ENCODE results near the gene NEU4.
"Not testable (repeated sequence)": the region's sequence is repeated elsewhere in the genome, so short reads cannot be mapped to it uniquely, and the experiment has no call there.

Gene NEU4

GRCh38 chr2:241813644-241814392 is 4.8 kb downstream of the NEU4 start:
- Mint-ChIP-seq H3K36me3 (no peaks in the 10 kb centered on the region), H3K27me3 (peaks cover 45% of the 10 kb centered on the region), H3K4me3 (no peak overlapping the region), H3K4me1 (peaks cover 17% of the 10 kb centered on the region), H3K9me3 (no peaks in the 10 kb centered on the region), H3K27ac (peak overlapping the region; percentile 63)
- peak; percentile 50 for ATAC-seq

- no peaks in the 10 kb centered on the region for H3K36me3 Mint-ChIP-seq
- peak; percentile 2 for ATAC-seq
- H3K4me3 Mint-ChIP-seq = no peak overlapping the region
- peaks cover 17% of the 10 kb centered on the region for H3K4me1 Mint-ChIP-seq
- H3K9me3 Mint-ChIP-seq = no peaks in the 10 kb centered on the region
- peak overlapping the region; percentile 63 for H3K27ac Mint-ChIP-seq
- H3K27me3 Mint-ChIP-seq = peaks cover 40% of the 10 kb centered on the region
Observed at GRCh38 chr2:241814393-241814642, 5.3 kb downstream of the NEU4 start.

DNA sequence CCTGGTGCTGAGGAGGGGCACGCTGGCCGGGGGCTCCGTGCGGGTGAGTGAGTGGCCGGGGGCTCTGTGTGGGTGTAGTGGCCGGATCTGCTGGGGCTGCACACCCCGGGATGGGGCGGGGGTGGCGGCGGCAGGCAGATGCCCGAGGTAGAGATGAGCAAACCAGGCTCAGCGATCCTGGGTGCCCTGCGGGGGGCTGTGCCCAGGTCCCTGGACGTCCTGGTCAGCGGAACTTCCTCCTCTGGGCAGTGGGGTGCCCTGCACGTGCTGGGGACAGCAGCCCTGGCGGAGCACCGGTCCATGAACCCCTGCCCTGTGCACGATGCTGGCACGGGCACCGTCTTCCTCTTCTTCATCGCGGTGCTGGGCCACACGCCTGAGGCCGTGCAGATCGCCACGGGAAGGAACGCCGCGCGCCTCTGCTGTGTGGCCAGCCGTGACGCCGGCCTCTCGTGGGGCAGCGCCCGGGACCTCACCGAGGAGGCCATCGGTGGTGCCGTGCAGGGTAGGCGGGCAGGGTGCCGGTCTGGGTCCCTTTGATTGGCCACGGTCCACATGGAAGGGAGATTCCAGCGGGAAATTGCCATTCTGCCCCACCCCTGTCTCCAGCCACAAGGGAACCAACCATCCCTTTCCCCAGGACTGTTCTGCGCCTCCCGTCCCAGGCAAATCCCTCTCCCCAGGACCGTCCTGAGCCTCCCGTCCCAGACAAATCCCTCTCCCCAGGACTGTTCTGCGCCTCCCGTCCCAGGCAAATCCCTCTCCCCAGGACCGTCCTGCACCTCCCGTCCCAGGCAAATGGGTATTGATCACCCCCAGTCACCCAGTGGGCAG is 5.9 kb downstream of the NEU4 start:
- peak overlapping the region; percentile 18 for H3K4me3 Mint-ChIP-seq
- no peak for ATAC-seq

DNA sequence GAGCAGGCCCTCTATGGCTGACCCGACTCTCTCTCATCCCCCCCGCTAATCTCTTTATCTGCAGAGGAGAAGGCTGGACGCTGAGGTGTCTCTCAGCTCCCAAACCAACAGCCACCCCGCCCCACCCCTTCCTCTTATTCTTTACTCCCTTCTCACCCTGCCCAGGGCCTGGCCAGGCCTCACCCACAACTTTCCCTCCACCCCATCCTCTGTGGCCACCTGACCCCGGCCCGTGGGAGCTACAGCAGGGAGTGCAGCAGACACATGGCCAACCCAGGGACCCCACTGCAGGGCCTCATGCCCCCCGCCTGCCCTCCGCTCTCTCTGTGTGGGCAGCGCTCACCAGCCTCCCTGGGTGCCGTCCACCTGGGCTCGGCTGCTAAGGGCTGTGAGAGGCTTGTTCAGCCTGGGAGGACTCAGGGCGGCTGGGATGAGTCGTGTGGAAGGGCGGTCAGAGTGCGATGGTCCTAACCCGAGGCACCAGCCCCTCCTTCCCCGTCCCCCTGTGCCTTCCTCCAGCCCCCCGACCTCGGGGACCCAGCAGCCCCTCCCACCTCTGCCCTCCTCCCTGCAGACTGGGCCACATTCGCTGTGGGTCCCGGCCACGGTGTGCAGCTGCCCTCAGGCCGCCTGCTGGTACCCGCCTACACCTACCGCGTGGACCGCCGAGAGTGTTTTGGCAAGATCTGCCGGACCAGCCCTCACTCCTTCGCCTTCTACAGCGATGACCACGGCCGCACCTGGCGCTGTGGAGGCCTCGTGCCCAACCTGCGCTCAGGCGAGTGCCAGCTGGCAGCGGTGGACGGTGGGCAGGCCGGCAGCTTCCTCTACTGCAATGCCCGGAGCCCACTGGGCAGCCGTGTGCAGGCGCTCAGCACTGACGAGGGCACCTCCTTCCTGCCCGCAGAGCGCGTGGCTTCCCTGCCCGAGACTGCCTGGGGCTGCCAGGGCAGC is 6.8 kb downstream of the NEU4 start:
- Mint-ChIP-seq H3K27ac (peak overlapping the region; percentile 24), H3K36me3 (no peaks in the 10 kb centered on the region), H3K4me3 (peak overlapping the region; percentile 18), H3K4me1 (peaks cover 17% of the 10 kb centered on the region), H3K27me3 (peaks cover 28% of the 10 kb centered on the region), H3K9me3 (no peaks in the 10 kb centered on the region)
- ATAC-seq = no peak

More for the DNA sequence above, 5.9 kb downstream of the NEU4 start:
- H3K36me3 Mint-ChIP-seq = no peaks in the 10 kb centered on the region
- H3K9me3 Mint-ChIP-seq = no peaks in the 10 kb centered on the region
- peaks cover 35% of the 10 kb centered on the region for H3K27me3 Mint-ChIP-seq
- peak overlapping the region; percentile 24 for H3K27ac Mint-ChIP-seq
- H3K4me1 Mint-ChIP-seq = peaks cover 17% of the 10 kb centered on the region

DNA sequence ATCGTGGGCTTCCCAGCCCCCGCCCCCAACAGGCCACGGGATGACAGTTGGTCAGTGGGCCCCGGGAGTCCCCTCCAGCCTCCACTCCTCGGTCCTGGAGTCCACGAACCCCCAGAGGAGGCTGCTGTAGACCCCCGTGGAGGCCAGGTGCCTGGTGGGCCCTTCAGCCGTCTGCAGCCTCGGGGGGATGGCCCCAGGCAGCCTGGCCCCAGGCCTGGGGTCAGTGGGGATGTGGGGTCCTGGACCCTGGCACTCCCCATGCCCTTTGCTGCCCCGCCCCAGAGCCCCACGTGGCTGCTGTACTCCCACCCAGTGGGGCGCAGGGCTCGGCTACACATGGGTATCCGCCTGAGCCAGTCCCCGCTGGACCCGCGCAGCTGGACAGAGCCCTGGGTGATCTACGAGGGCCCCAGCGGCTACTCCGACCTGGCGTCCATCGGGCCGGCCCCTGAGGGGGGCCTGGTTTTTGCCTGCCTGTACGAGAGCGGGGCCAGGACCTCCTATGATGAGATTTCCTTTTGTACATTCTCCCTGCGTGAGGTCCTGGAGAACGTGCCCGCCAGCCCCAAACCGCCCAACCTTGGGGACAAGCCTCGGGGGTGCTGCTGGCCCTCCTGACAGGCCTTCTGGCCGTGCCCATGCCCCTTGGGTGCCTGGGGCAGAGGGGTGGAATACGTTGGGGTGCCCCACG is 7.6 kb downstream of the NEU4 start:
- no peak for ATAC-seq
- Mint-ChIP-seq H3K36me3 (no peaks in the 10 kb centered on the region), H3K27ac (no peak overlapping the region), H3K4me3 (no peak overlapping the region), H3K27me3 (peaks cover 35% of the 10 kb centered on the region), H3K4me1 (peaks cover 21% of the 10 kb centered on the region), H3K9me3 (no peaks in the 10 kb centered on the region)

DNA sequence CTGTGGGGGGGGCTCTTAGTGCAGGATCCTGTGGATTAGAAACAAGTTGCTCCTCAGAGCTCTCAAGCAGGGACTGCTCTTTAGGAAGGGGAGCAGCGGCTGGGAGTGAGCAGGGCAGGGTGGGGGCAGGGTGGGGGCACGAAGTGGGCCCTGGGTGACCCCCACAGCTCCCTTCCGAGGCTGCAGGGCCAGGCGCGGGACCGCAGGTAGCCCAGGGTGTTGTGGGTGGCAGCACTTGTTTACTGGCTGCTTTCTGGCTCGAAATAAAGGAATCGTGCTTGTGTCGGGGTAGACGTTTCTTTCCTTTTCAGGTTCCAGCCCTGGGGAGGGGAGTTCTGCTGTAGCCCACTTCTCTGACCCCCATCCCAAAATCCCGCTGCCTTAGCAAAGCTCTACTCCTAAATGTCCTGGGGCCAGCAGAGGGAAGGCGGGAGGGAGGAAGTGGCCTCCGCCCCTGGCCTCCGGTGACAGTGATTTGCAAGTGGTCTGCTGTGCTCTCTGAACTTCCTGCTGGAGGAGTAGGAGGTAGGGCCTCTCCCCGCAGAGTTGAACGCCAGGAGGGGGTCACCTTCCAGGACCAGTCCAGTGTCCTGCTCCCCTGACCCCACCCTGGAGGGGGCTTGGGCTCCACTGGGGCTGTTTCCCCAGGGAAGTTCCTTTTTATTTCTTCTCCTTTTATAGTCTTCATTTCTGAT is 8.3 kb downstream of the NEU4 start:
- Mint-ChIP-seq H3K27ac (peak overlapping the region; percentile 66), H3K4me3 (peak overlapping the region; percentile 24), H3K4me1 (peaks cover 24% of the 10 kb centered on the region), H3K27me3 (peaks cover 41% of the 10 kb centered on the region), H3K9me3 (no peaks in the 10 kb centered on the region), H3K36me3 (no peaks in the 10 kb centered on the region)
- ATAC-seq = no peak

GRCh38 chr2:241817821-241818215 is 8.8 kb downstream of the NEU4 start:
- H3K36me3 Mint-ChIP-seq, H3K9me3 Mint-ChIP-seq, H3K4me3 Mint-ChIP-seq, ATAC-seq: not testable (repeated sequence)
- H3K27me3 Mint-ChIP-seq = peaks cover 47% of the 10 kb centered on the region
- H3K4me1 Mint-ChIP-seq = peaks cover 25% of the 10 kb centered on the region
- H3K27ac Mint-ChIP-seq = peak overlapping the region; percentile 66

GRCh38 chr2:241818229-241818942 is 9.4 kb downstream of the NEU4 start:
- Mint-ChIP-seq H3K27ac (peak overlapping the region; percentile 66), H3K36me3 (no peaks in the 10 kb centered on the region), H3K9me3 (peaks cover 4% of the 10 kb centered on the region), H3K4me1 (peaks cover 30% of the 10 kb centered on the region), H3K27me3 (peaks cover 52% of the 10 kb centered on the region), H3K4me3 (no peak overlapping the region)
- ATAC-seq = no peak

DNA sequence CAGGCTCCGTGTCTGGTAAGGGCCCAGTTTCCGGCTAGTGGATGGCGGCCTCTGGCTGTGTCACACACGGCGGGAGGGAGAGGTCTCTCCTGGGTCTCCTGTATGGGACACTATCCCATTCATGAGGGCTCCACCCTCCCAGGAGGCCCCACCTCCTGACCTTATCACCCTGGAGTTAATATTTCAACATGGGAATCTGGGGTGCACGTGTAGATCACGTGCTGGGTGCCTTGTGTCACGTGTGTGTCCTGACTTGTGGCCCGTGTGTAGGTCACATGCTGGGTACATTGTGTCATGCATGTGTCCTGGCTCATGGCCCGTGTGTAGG is 9.9 kb downstream of the NEU4 start:
- no peak overlapping the region for H3K27ac Mint-ChIP-seq
- no peaks in the 10 kb centered on the region for H3K36me3 Mint-ChIP-seq
- peaks cover 9% of the 10 kb centered on the region for H3K9me3 Mint-ChIP-seq
- ATAC-seq = no peak
- no peak overlapping the region for H3K4me3 Mint-ChIP-seq
- peaks cover 30% of the 10 kb centered on the region for H3K4me1 Mint-ChIP-seq
- peaks cover 58% of the 10 kb centered on the region for H3K27me3 Mint-ChIP-seq

DNA sequence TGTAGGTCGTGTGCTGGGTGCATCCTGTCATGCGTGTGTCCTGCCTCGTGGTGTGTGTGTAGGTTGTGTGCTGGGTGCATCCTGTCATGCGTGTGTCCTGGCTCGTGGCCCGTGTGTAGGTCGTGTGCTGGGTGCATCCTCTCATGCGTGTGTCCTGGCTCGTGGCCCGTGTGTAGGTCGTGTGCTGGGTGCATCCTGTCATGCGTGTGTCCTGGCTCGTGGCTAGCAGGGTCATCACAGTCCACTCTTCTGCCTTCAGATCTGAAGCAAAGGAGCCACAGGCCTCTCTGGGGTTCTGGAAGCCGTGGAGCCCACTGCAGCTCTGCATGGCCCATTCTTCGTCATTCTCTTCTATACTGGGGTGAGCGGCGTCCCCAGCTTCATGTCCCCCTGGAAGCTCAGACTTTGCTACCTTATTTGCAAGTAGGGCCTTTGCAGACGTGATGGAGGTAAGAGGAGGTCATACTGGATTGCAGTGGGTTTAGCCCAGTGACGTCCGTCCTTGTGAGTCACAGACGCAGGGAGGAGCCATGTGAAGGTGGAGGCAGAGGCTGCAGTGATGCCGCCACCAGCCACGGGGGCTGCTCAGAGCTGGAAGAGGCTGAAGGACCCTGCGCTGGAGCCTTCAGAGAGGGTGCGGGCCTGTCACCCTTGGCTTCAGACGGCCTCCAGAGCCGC is 11.1 kb downstream of the NEU4 start:
- H3K36me3 Mint-ChIP-seq, ATAC-seq, H3K9me3 Mint-ChIP-seq, H3K4me3 Mint-ChIP-seq, H3K27ac Mint-ChIP-seq: not testable (repeated sequence)
- Mint-ChIP-seq H3K27me3 (peaks cover 66% of the 10 kb centered on the region), H3K4me1 (peaks cover 27% of the 10 kb centered on the region)

GRCh38 chr2:241820625-241821384 is 11.8 kb downstream of the NEU4 start:
- H3K27ac Mint-ChIP-seq = no peak overlapping the region
- H3K4me3 Mint-ChIP-seq = no peak overlapping the region
- no peaks in the 10 kb centered on the region for H3K36me3 Mint-ChIP-seq
- H3K9me3 Mint-ChIP-seq = peaks cover 12% of the 10 kb centered on the region
- no peak for ATAC-seq
- H3K4me1 Mint-ChIP-seq = peaks cover 23% of the 10 kb centered on the region
- H3K27me3 Mint-ChIP-seq = peaks cover 66% of the 10 kb centered on the region

DNA sequence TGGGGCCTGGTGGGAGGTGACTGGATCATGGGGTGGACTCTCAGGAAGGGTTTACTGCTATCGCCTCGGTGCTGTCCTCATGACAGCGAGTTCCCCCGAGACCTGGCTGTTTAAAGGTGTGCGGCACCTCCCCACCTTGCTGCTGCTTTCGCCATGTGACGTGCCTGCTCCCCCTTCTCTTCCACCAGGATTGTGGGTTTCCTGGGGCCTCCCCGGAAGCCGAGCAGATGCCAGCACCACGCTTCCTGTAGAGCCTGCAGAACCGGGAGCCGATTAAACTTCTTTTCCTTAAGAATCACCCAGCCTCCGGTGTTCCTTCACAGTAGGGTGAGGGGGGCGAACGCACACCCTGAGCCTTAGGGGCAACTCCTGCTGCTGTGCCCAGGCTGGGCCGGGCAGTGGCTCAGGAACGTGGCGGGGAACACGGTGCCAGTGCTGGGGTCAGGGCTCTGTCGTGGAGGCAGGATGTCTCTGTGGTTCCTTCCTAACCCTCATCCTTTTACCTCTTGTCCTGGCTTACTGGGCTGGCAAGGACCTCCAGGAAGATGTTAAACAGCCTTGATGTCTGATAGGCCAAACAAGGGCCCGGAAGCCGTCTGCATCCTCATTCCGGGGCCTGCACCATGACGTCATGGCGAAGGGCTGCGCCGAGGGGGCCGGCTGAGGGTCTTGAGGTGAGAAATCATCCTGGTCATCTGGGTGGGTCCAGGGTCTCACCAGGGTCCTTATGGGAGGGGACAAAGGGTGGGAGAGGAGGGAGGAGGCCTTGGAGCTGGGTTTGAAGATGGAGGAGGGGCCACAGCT is 12.7 kb downstream of the NEU4 start:
- peaks cover 16% of the 10 kb centered on the region for H3K9me3 Mint-ChIP-seq
- ATAC-seq = no peak
- peaks cover 71% of the 10 kb centered on the region for H3K27me3 Mint-ChIP-seq

More for the DNA sequence above, 12.7 kb downstream of the NEU4 start:
- peaks cover 23% of the 10 kb centered on the region for H3K4me1 Mint-ChIP-seq
- no peaks in the 10 kb centered on the region for H3K36me3 Mint-ChIP-seq
- H3K4me3 Mint-ChIP-seq = no peak overlapping the region
- H3K27ac Mint-ChIP-seq = no peak overlapping the region

All from stimulated activated memory B cell treated with anti-CD40 and anti-IgM and Interleukin-4, amounts not matched to agents 10 μg/mL and 1 μg/mL and 100 μg/mL, for 72 hours (primary cell).